Uterus (tissue), 4 donors: ENCODE measurements around the gene WWOX. TPM values are rescaled to one million over a fixed set of nuclear protein-coding genes. Genes with fewer than 3 reads are reported as not detected.

Experiments used
- DNase-seq, 2 donors: peaks; one replicate each; pipeline ENCODE4 v3.0.0-alpha.2; 2019 to 2020
- H3K27ac ChIP-seq, 2 donors: fragments of 200-600 bp; sonication (generic); 1 replicate in 1 of 2; 2 replicates in 1 of 2; pipeline ENCODE4 v1.5.1; 2016 to 2018
- H3K27me3 ChIP-seq, 2 donors: fragments of 200-600 bp; sonication (generic); one replicate each; pipeline ENCODE4 v1.5.1; 2018 to 2019; ENCODE audit warnings: control low read depth in 1 of 2
- H3K36me3 ChIP-seq, 2 donors: fragments of 200-600 bp; sonication (generic); one replicate each; pipeline ENCODE4 v1.5.1; 2019; ENCODE audit warnings: control low read depth in 1 of 2
- H3K4me1 ChIP-seq, 2 donors: fragments of 200-600 bp; sonication (generic); one replicate each; pipeline ENCODE4 v1.5.1; 2018 to 2019; ENCODE audit warnings: control low read depth in 1 of 2
- H3K4me3 ChIP-seq, 2 donors: fragments of 200-600 bp; sonication (generic); 1 replicate in 1 of 2; 2 replicates in 1 of 2; pipeline ENCODE4 v1.5.1; 2018 to 2019; ENCODE audit warnings: mild to moderate bottlenecking in 1 of 2
- H3K9me3 ChIP-seq, 2 donors: fragments of 200-600 bp; sonication (generic); one replicate each; pipeline ENCODE4 v1.5.1; 2019; ENCODE audit warnings: control low read depth in 1 of 2
- CTCF ChIP-seq, 4 experiments: fragments of 200-600 bp in 2 of 4; fragments of 450-650 bp in 2 of 4; sonication (generic) in 2 of 4; IDR thresholded peaks; one replicate each; pipeline ENCODE4 v1.5.1; 2016 to 2019; ENCODE audit warnings: antibody characterized with exemption in 4 of 4, mild to moderate bottlenecking in 2 of 4, moderate library complexity in 1 of 4
- POLR2A ChIP-seq, 2 donors: fragments of 450-650 bp; IDR thresholded peaks; one replicate each; pipeline ENCODE4 v1.6.1; 2016; ENCODE audit warnings: antibody characterized with exemption in 2 of 2, mild to moderate bottlenecking in 1 of 2, moderate library complexity in 1 of 2
- intact Hi-C: fragments of 100-400 bp; cut with DNase I; formaldehyde crosslinking; loops from one replicate; pipeline ENCODE4 v1.15.1; 2023; ENCODE audit warnings: low total_unique reads
- total RNA-seq, 4 donors: library from RNA; depleted of rRNA in 3 of 4; stranded (reverse); fragments of >200 nt in 3 of 4; gene quantifications; one replicate each; pipeline versions ENCODE4 v1.1.0 to v1.2.4, GENCODE V29; 2014 to 2023
- donor health status: DM: yes; HTN: yes; CAD: no.

Gene WWOX
- total RNA-seq, 4 donors from 2014 or later = 34.1 to 99.9 (median 55.8) TPM

- Histone ChIP-seq H3K9me3 (no peaks in the 10 kb centered on the region), H3K27me3 (no peaks in the 10 kb centered on the region), H3K4me1 (no peaks in the 10 kb centered on the region), H3K4me3 (no peak overlapping the region), H3K27ac (no peak overlapping the region), H3K36me3 (no peaks in the 10 kb centered on the region)
- intact Hi-C loops = no loop called here
- TF ChIP-seq POLR2A (IDR thresholded peaks at IDR 0.05) (no peak), CTCF (IDR thresholded peaks at IDR 0.05) (no peak)
- DNase-seq = no peak
Measured at GRCh38 chr16:78473031-78473699, 373.7 kb downstream of the WWOX start.

- H3K27me3 ChIP-seq = no peaks in the 10 kb centered on the region
- H3K36me3 ChIP-seq = no peaks in the 10 kb centered on the region
- no peak overlapping the region for H3K4me3 ChIP-seq
- H3K27ac ChIP-seq = no peak overlapping the region
- intact Hi-C loops = no loop called here
- H3K4me1 ChIP-seq = no peaks in the 10 kb centered on the region
- H3K9me3 ChIP-seq = no peaks in the 10 kb centered on the region
- no peak for TF ChIP-seq CTCF (IDR thresholded peaks at IDR 0.05)
- no peak for TF ChIP-seq POLR2A (IDR thresholded peaks at IDR 0.05)
- no peak for DNase-seq
Measured at GRCh38 chr16:78474762-78475161, 375.3 kb downstream of the WWOX start.

- DNase-seq = no peak
- no peak overlapping the region for H3K4me3 ChIP-seq
- no peaks in the 10 kb centered on the region for H3K36me3 ChIP-seq
- H3K4me1 ChIP-seq = no peaks in the 10 kb centered on the region
- no peaks in the 10 kb centered on the region for H3K9me3 ChIP-seq
- no peak overlapping the region for H3K27ac ChIP-seq
- intact Hi-C loops = no loop called here
- TF ChIP-seq POLR2A (IDR thresholded peaks at IDR 0.05) = no peak
- TF ChIP-seq CTCF (IDR thresholded peaks at IDR 0.05) = no peak
- no peaks in the 10 kb centered on the region for H3K27me3 ChIP-seq
Measured at GRCh38 chr16:78476615-78477014, 377.2 kb downstream of the WWOX start.

GRCh38 chr16:78478267-78478861 is 378.9 kb downstream of the WWOX start:
- no peak overlapping the region for H3K27ac ChIP-seq
- H3K9me3 ChIP-seq = no peaks in the 10 kb centered on the region
- intact Hi-C loops = no loop called here
- no peak overlapping the region for H3K4me3 ChIP-seq
- no peaks in the 10 kb centered on the region for H3K4me1 ChIP-seq
- TF ChIP-seq CTCF (IDR thresholded peaks at IDR 0.05) = no peak
- TF ChIP-seq POLR2A (IDR thresholded peaks at IDR 0.05) = no peak
- H3K36me3 ChIP-seq = no peaks in the 10 kb centered on the region
- no peaks in the 10 kb centered on the region for H3K27me3 ChIP-seq
- no peak for DNase-seq

- H3K27me3 ChIP-seq = no peaks in the 10 kb centered on the region
- intact Hi-C loops = no loop called here
- H3K4me3 ChIP-seq = no peak overlapping the region
- H3K36me3 ChIP-seq = no peaks in the 10 kb centered on the region
- no peaks in the 10 kb centered on the region for H3K4me1 ChIP-seq
- H3K27ac ChIP-seq = no peak overlapping the region
- TF ChIP-seq CTCF (IDR thresholded peaks at IDR 0.05) (no peak), POLR2A (IDR thresholded peaks at IDR 0.05) (no peak)
- no peaks in the 10 kb centered on the region for H3K9me3 ChIP-seq
- no peak for DNase-seq
Measured at GRCh38 chr16:78479723-78480122, 380.3 kb downstream of the WWOX start.
